Pancreas (tissue), 10 donors: Measurements from ENCODE around the gene RAP1GAP2. TPM values are rescaled to one million over a fixed set of nuclear protein-coding genes. Genes with fewer than 3 reads are reported as not detected.

ENCODE experiments used
- ATAC-seq, 4 donors: fragments of 200-7000 bp; cut with Tn5 transposase; one replicate each; pipeline versions ENCODE4 v1.8.0 to v1.9.1; 2020; ENCODE audit warnings: mild to moderate bottlenecking in 4 of 4, moderate library complexity in 4 of 4
- DNase-seq, 6 donors: peaks; one replicate each; pipeline ENCODE4 v3.0.0-alpha.2; 2020
- FAIRE-seq: peaks from 2 replicates; lab custom pipeline; 2012; peaks lifted over from hg19 to GRCh38; lab: Jason Lieb, UNC
- H3K27ac ChIP-seq, 4 donors: fragments of 200-600 bp; sonication (generic); 1 replicate in 3 of 4; 2 replicates in 1 of 4; pipeline versions ENCODE4 v1.5.0 to v1.8.0; 2020
- H3K27me3 ChIP-seq, 4 donors: fragments of 200-600 bp; one replicate each; pipeline ENCODE4 v1.8.0; 2021
- H3K36me3 ChIP-seq, 3 donors: fragments of 200-600 bp; sonication (generic) in 1 of 3; one replicate each; pipeline versions ENCODE4 v1.5.0 to v1.8.0; 2020 to 2021
- H3K4me1 ChIP-seq, 3 donors: fragments of 200-600 bp; one replicate each; pipeline ENCODE4 v1.8.0; 2021
- H3K4me3 ChIP-seq, 4 donors: fragments of 200-600 bp; sonication (generic) in 2 of 4; one replicate each; pipeline versions ENCODE4 v1.5.0 to v1.8.0; 2020 to 2021
- H3K9me3 ChIP-seq, 4 donors: fragments of 200-600 bp; one replicate each; pipeline ENCODE4 v1.8.0; 2021
- WGBS, 2 donors: extraction: QIAGEN DNeasy Blood & Tissue Kit; methylation state at CpG; one replicate each; pipeline ENCODE4 v1.1.7; 2013; 5-methylcytosine and 5-hydroxymethylcytosine counted together
- intact Hi-C, 3 donors: fragments of 100-400 bp; cut with DNase I; formaldehyde crosslinking; loops; one replicate each; pipeline versions ENCODE4 v1.11.1 to v1.14.2; 2022
- polyA plus RNA-seq, 2 donors: library from polyadenylated mRNA; stranded (reverse); fragments of 200-250 nt; gene quantifications; one replicate each; pipeline ENCODE4 v1.2.3, GENCODE V29; 2013
- total RNA-seq, 6 donors: library from RNA; stranded (reverse); fragmentation: NEBNext Ultra II Directional in 4 of 6; extraction: Animal tissue kit (Norgen Biotek cat#: 25700) in 4 of 6; gene quantifications; one replicate each; pipeline versions ENCODE4 v1.2.1 to v1.2.4, GENCODE V29; 2021 to 2023
- TF ChIP-seq, protein P1 (sequence below), 4 donors: fragments of 200-600 bp; sonication (generic) in 3 of 4; IDR thresholded peaks; one replicate each; pipeline versions ENCODE4 v1.5.0 to v1.8.0; 2021; ENCODE audit warnings: antibody characterized with exemption in 4 of 4
- donor health status: healthy with polysubstance abuse.
- donor health status: DM: no; HTN: no; CAD: no; lungs with moderate emphysema.
- donor health status: DM: no; HTN: no; CAD: no.
- donor health status: control.
- donor health status: control.
- donor health status: Bipolar disorder and iron deficiency.
- donor health status: DM: yes; HTN: yes; CAD: no.
- donor health status: DM: no; HTN: no; CAD: no.
- donor health status: DM: no; HTN: no; CAD: no.
- donor health status: DM: yes; HTN: yes; CAD: no.

RAP1GAP2 gene
- total and polyA plus RNA-seq, 8 donors: 29.7 to 51.2 (median 43.0) TPM

DNA sequence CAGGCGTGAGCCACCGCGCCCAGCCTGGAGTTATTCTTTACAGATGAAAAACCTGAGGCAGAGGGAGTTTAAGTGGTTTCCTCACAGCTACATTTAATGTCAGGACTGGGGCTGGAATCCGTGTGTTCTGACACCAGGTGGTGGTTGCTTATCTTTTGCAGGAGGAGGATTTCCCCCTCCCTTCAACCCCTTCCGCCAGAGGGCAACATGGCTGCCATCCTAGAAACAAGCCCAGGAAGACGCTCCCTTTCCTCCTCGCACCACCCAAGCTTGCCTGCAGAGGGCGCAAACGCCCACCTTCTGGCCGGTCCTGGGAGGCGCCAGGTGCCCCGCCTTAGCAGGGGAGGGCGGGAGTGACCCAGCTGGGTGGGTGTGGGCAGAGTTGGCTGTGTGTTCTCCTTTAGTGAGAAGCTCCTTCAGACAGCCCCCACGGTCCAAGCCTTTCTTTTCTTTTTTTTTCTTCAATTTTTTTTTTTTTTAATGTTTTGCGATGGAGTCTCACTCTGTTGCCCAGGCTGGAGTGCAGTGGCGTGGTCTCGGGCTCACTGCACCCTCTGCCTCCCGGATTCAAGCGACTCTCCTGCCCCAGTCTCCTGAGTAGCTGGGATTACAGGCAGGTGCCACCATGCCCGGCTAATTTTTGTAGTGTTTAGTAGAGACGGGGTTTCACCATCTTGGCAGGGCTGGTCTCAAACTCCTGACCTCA is 9.9 kb upstream of the RAP1GAP2 start:
- no peaks in the 10 kb centered on the region for H3K36me3 ChIP-seq
- peak; percentile 98 to 99 (median 98) for ATAC-seq
- no peaks in the 10 kb centered on the region for H3K27me3 ChIP-seq
- no peak for FAIRE-seq
- 27 to 28% methylated on average over 21 of the region's 21 CpGs for WGBS, 2 donors
- H3K27ac ChIP-seq: no peak overlapping the region
- H3K4me3 ChIP-seq: no peak overlapping the region
- TF ChIP-seq, protein P1, sequence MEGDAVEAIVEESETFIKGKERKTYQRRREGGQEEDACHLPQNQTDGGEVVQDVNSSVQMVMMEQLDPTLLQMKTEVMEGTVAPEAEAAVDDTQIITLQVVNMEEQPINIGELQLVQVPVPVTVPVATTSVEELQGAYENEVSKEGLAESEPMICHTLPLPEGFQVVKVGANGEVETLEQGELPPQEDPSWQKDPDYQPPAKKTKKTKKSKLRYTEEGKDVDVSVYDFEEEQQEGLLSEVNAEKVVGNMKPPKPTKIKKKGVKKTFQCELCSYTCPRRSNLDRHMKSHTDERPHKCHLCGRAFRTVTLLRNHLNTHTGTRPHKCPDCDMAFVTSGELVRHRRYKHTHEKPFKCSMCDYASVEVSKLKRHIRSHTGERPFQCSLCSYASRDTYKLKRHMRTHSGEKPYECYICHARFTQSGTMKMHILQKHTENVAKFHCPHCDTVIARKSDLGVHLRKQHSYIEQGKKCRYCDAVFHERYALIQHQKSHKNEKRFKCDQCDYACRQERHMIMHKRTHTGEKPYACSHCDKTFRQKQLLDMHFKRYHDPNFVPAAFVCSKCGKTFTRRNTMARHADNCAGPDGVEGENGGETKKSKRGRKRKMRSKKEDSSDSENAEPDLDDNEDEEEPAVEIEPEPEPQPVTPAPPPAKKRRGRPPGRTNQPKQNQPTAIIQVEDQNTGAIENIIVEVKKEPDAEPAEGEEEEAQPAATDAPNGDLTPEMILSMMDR (IDR thresholded peaks at IDR 0.05): peak; percentile 72 to 83 (median 76)
- intact Hi-C loops: no loop called here
- no peaks in the 10 kb centered on the region for H3K4me1 ChIP-seq
- DNase-seq: peak; percentile 87 to 95 (median 90)
- H3K9me3 ChIP-seq: no peaks in the 10 kb centered on the region

- Histone ChIP-seq H3K27ac (no peak overlapping the region), H3K9me3 (no peaks in the 10 kb centered on the region), H3K4me1 (no peaks in the 10 kb centered on the region), H3K27me3 (no peaks in the 10 kb centered on the region), H3K4me3 (no peak overlapping the region), H3K36me3 (no peaks in the 10 kb centered on the region)
- intact Hi-C loops: no loop called here
- FAIRE-seq: no peak
- TF ChIP-seq, protein P1 (IDR thresholded peaks at IDR 0.05): no peak
- 52 to 66% methylated on average over 3 of the region's 3 CpGs for WGBS, 2 donors
- no peak for DNase-seq
- no peak for ATAC-seq
Observed at GRCh38 chr17:2789700-2790099, 6.5 kb upstream of the RAP1GAP2 start.

DNA sequence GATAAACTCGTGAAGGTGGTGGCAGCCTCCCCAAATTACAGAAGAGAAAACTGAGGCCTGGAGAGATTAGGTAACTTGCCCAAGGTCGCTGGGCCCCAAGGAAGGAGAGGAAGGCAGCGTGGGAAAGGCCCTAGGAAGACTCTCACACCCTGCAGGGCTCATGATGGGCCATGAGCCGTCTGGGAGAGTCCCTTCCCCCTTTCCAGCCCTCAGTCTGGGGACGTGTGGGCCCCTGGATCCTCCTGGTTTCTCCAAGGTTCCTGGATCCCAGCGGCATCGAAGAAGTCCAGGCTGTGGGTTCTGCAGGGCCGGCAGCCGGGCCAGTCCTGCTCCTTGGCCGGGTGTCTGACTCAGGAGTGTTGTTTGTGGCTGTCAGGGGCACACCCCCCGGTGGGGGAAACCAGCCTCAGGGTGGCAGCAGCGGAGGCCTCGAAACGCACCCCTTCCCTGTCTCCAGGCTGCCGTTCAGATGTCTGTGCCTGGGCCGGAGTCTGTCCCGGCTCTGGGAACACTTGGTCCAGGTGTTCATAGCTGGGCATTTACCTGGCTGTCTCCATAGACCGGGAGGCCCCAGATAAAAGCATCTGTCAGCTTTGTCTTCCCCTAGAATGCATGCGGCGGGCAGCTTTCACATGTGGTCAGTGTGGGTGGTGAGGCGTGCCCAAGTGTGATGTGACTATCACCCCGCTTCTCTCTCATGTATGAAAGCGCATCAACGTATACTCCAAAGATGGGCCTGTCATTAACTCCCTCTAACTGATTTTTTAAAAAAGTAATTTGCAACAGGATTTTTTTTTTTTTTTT is 3.7 kb upstream of the RAP1GAP2 start:
- no peak for DNase-seq
- Histone ChIP-seq H3K27ac (no peak overlapping the region), H3K4me3 (no peak overlapping the region), H3K36me3 (no peaks in the 10 kb centered on the region), H3K9me3 (no peaks in the 10 kb centered on the region), H3K4me1 (no peaks in the 10 kb centered on the region), H3K27me3 (no peaks in the 10 kb centered on the region)
- 69% methylated on average over 24 of the region's 24 CpGs for WGBS, 2 donors
- no peak for ATAC-seq
- FAIRE-seq: no peak
- TF ChIP-seq, protein P1 (IDR thresholded peaks at IDR 0.05): no peak
- intact Hi-C loops: no loop called here

GRCh38 chr17:2794111-2794803 is 2.0 kb upstream of the RAP1GAP2 start:
- 83 to 86% methylated on average over 6 of the region's 6 CpGs for WGBS, 2 donors
- no peak for FAIRE-seq
- no peaks in the 10 kb centered on the region for H3K4me1 ChIP-seq
- no peaks in the 10 kb centered on the region for H3K27me3 ChIP-seq
- no peak overlapping the region for H3K4me3 ChIP-seq
- H3K36me3 ChIP-seq: no peaks in the 10 kb centered on the region
- intact Hi-C loops: no loop called here
- H3K9me3 ChIP-seq: no peaks in the 10 kb centered on the region
- no peak overlapping the region for H3K27ac ChIP-seq
- no peak for ATAC-seq
- TF ChIP-seq, protein P1 (IDR thresholded peaks at IDR 0.05): no peak
- no peak for DNase-seq
